NCI-H2196 treated with DMSO at 0.1 percent for 48 hours (cell line): ENCODE measurements around the gene USP35.

Source experiments
- DNase-seq: peaks from one replicate; lab custom pipeline; 2025; ENCODE audit not compliant: unreplicated experiment; lab: John Stamatoyannopoulos, UW

USP35 gene

GRCh38 chr11:78188286-78189173 lies at the start of gene USP35, which contains the start of gene KCTD21:
Gene USP35 (plus strand): TSS chr11:78188919. CDS start chr11:78196246, 7,327 bp downstream.
Gene KCTD21 (minus strand): TSS chr11:78188626. CDS start chr11:78174554, 14,072 bp downstream.
- DNase-seq: peak; percentile 96

GRCh38 chr11:78139422-78140391 lies 49.0 kb upstream of the USP35 start, which contains the start of gene ALG8:
Gene ALG8 (minus strand): TSS chr11:78139626. CDS start chr11:78139588, 38 bp downstream.
- DNase-seq: peak; percentile 89

- DNase-seq: no peak
These were observed 48.2 kb upstream of the USP35 start for GRCh38 chr11:78140392-78141077.

GRCh38 chr11:78145511-78146025 lies 43.2 kb upstream of the USP35 start:
- no peak for DNase-seq

- peak; percentile 58 for DNase-seq
These were observed 40.9 kb upstream of the USP35 start for GRCh38 chr11:78147807-78148206.

GRCh38 chr11:78149646-78150045 lies 39.1 kb upstream of the USP35 start:
- no peak for DNase-seq

GRCh38 chr11:78150346-78150745 lies 38.4 kb upstream of the USP35 start:
- DNase-seq: no peak

GRCh38 chr11:78150754-78151153 lies 38.0 kb upstream of the USP35 start:
- DNase-seq: no peak

GRCh38 chr11:78151804-78152203 lies 36.9 kb upstream of the USP35 start:
- no peak for DNase-seq

- DNase-seq: no peak
These were observed 32.4 kb upstream of the USP35 start for GRCh38 chr11:78156127-78156844.

- DNase-seq: no peak
These were observed 29.6 kb upstream of the USP35 start for GRCh38 chr11:78158987-78159652.

- DNase-seq: no peak
These were observed 28.2 kb upstream of the USP35 start for GRCh38 chr11:78160557-78160956.

GRCh38 chr11:78161346-78161745 lies 27.4 kb upstream of the USP35 start:
- DNase-seq: no peak

- no peak for DNase-seq
These were observed 26.8 kb upstream of the USP35 start for GRCh38 chr11:78161962-78162371.

- no peak for DNase-seq
These were observed 24.9 kb upstream of the USP35 start for GRCh38 chr11:78163828-78164227.

GRCh38 chr11:78164471-78164870 lies 24.2 kb upstream of the USP35 start:
- no peak for DNase-seq

- DNase-seq: no peak
These were observed 21.8 kb upstream of the USP35 start for GRCh38 chr11:78166855-78167469.

- DNase-seq: no peak
These were observed 19.9 kb upstream of the USP35 start for GRCh38 chr11:78168539-78169477.
